Measurements from ENCODE around the gene SPTB.

The SPTB gene

GRCh38 chr14:64708148-64709004 lies 171.3 kb downstream of the SPTB start:
- H4K20me1 ChIP-seq (ENCODE audit: insufficient read depth, low read length) = no peaks in the 10 kb centered on the region
- H3K9ac ChIP-seq (ENCODE audit: low read length) = no peak overlapping the region
- H3K9me3 ChIP-seq (ENCODE audit: insufficient read depth, low read length) = peaks cover 4% of the 10 kb centered on the region; the same call in 1 of the 2 replicates
- peaks cover 9% of the 10 kb centered on the region; the same call in 1 of the 2 replicates for H3K27me3 ChIP-seq (ENCODE audit: low read depth, low read length)
- no peak overlapping the region for H3K4me3 ChIP-seq (ENCODE audit: low read length)
- H3K79me2 ChIP-seq (ENCODE audit: low read length) = no peaks in the 10 kb centered on the region
- H2AFZ ChIP-seq (ENCODE audit: low read depth, low read length) = 0 out of 2 replicates have a peak overlapping the region, but pooled peaks have one; percentile 30
- peak overlapping the region; percentile 26 for H3K4me2 ChIP-seq (ENCODE audit: low read length)
- no peak for TF ChIP-seq EZH2phosphoT487 (IDR thresholded peaks at IDR 0.05; ENCODE audit: low read depth)
- no peak for TF ChIP-seq CTCF (IDR thresholded peaks at IDR 0.05; ENCODE audit: low read depth, low read length)
- H3K36me3 ChIP-seq (replicated peaks; ENCODE audit: low read depth, low read length) = no peaks in the 10 kb centered on the region
- no peaks in the 10 kb centered on the region for H3K4me1 ChIP-seq (ENCODE audit: low read length)
- H3K27ac ChIP-seq (ENCODE audit: low read length) = no peak overlapping the region

DNA sequence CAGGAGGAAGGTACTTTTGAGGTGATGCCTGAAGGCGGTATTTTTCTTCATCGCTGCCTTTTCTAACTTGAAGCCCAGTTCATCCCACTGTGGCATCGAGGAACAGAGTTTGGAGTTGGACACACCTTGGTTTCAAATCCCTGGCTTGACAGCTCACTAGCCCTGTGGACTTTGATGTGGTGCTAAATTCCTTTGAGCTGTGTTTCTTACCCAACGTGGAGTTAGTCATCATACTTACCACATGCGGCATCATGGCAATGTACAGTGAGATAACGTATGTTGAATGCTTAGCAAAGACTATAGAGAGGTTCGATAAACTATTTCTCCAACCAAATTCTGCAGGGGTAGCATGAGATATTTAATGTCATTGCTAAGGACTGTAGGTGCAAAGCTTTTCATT lies 172.0 kb downstream of the SPTB start:
- H3K79me2 ChIP-seq (ENCODE audit: low read length) = no peaks in the 10 kb centered on the region

DNA sequence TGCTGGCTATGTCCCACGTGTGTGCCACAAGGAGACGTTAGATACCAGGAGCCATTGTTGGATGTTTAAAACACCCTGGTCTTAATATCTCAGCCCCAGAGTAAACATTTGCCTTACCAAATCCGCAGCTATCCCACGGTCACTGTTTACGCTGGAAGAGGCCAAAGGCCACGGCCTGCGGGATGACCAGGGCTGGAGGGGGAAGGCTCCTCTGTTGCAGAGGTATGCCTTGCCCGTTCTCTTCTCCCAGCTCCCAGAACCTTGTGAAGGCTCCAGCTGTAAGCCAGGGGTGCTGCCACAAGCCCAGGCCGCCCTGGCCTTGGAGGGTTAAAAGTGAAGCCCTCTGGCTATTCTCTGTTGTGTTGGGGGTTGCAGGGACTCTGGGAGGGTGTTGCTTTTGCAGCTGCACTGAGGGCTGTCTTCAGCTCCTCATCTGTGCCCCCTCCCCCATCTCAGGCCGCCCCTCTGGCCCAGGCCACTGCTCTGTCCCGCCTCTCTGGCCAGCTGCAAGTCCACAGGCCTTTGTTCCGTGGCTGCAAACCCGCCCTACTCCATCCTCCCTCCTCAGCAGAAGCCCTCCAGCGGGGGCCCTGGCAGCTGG lies 173.0 kb downstream of the SPTB start:
- H3K79me2 ChIP-seq (ENCODE audit: low read length) = no peaks in the 10 kb centered on the region

More for the DNA sequence above, 172.0 kb downstream of the SPTB start:
- Histone ChIP-seq H3K27ac (ENCODE audit: low read length) (no peak overlapping the region), H3K27me3 (ENCODE audit: low read depth, low read length) (peaks cover 9% of the 10 kb centered on the region; the same call in 1 of the 2 replicates), H4K20me1 (ENCODE audit: insufficient read depth, low read length) (no peaks in the 10 kb centered on the region), H3K36me3 (replicated peaks; ENCODE audit: low read depth, low read length) (no peaks in the 10 kb centered on the region), H2AFZ (ENCODE audit: low read depth, low read length) (no peak overlapping the region), H3K9me3 (ENCODE audit: insufficient read depth, low read length) (no peaks in the 10 kb centered on the region), H3K4me2 (ENCODE audit: low read length) (no peak overlapping the region), H3K4me3 (ENCODE audit: low read length) (no peak overlapping the region), H3K9ac (ENCODE audit: low read length) (no peak overlapping the region), H3K4me1 (ENCODE audit: low read length) (no peaks in the 10 kb centered on the region)
- no peak for TF ChIP-seq CTCF (IDR thresholded peaks at IDR 0.05; ENCODE audit: low read depth, low read length)
- no peak for TF ChIP-seq EZH2phosphoT487 (IDR thresholded peaks at IDR 0.05; ENCODE audit: low read depth)

More for the DNA sequence above, 173.0 kb downstream of the SPTB start:
- Histone ChIP-seq H3K9me3 (ENCODE audit: insufficient read depth, low read length) (no peaks in the 10 kb centered on the region), H3K27ac (ENCODE audit: low read length) (no peak overlapping the region), H3K36me3 (replicated peaks; ENCODE audit: low read depth, low read length) (no peaks in the 10 kb centered on the region), H3K27me3 (ENCODE audit: low read depth, low read length) (peaks cover 7% of the 10 kb centered on the region; the same call in 1 of the 2 replicates), H2AFZ (ENCODE audit: low read depth, low read length) (no peak overlapping the region), H3K4me3 (ENCODE audit: low read length) (no peak overlapping the region), H4K20me1 (ENCODE audit: insufficient read depth, low read length) (no peaks in the 10 kb centered on the region), H3K9ac (ENCODE audit: low read length) (no peak overlapping the region), H3K4me2 (ENCODE audit: low read length) (no peak overlapping the region), H3K4me1 (ENCODE audit: low read length) (no peaks in the 10 kb centered on the region)
- no peak for TF ChIP-seq CTCF (IDR thresholded peaks at IDR 0.05; ENCODE audit: low read depth, low read length)
- TF ChIP-seq EZH2phosphoT487 (IDR thresholded peaks at IDR 0.05; ENCODE audit: low read depth) = no peak
